GM12878 (cell line): ENCODE data around the gene TAF13. TPM values are rescaled to one million over a fixed set of nuclear protein-coding genes. Genes with fewer than 3 reads are reported as not detected.
"Not testable (repeated sequence)": the region's sequence is repeated elsewhere in the genome, so short reads cannot be mapped to it uniquely, and the experiment has no call there.

ENCODE experiments used
- ATAC-seq: fragments of 200-7000 bp; cut with Tn5 transposase; 3 replicates; pipeline ENCODE4 v1.9.1; 2020; ENCODE audit warnings: mild to moderate bottlenecking, moderate library complexity
- BruUV-seq: library from RNA; stranded (reverse); fragments of 400-500 nt; replicated peaks from 2 replicates; lab custom pipeline; 2021; lab: Mats Ljungman, UMichigan
- CTCF ChIA-PET: fragments of 300-600 bp; sonication (Branson Sonifier 250); formaldehyde crosslinking; extraction: SDS; loops from one replicate; lab custom pipeline; 2021; ENCODE audit warnings: inconsistent platforms; lab: Yijun Ruan, JAX
- POLR2A ChIA-PET: fragments of 350-600 bp; formaldehyde crosslinking; extraction: SDS; loops from one replicate; lab custom pipeline; 2021; ENCODE audit warnings: inconsistent platforms; lab: Charles Lee
- RAD21 ChIA-PET: fragments of 300-600 bp; sonication (Branson Sonifier 250); formaldehyde crosslinking; loops from one replicate; lab custom pipeline; 2023; ENCODE audit warnings: antibody characterized with exemption; ENCODE audit not compliant: unreplicated experiment; lab: Charles Lee
- SMC1A ChIA-PET: fragments of 300-600 bp; sonication (Branson Sonifier 250); formaldehyde crosslinking; loops from one replicate; lab custom pipeline; 2023; ENCODE audit not compliant: unreplicated experiment, uncharacterized antibody; lab: Charles Lee
- DNase-seq: peaks from one replicate; pipeline ENCODE4 v3.0.0-alpha.2; 2011; ENCODE audit warnings: low read depth, low spot score
- FAIRE-seq: peaks from 3 replicates; lab custom pipeline; 2011; peaks lifted over from hg19 to GRCh38; lab: Jason Lieb, UNC
- H2AFZ ChIP-seq: 2 replicates; pipeline ENCODE4 v1.6.0; 2011; ENCODE audit warnings: low read depth, low read length, control low read depth; ENCODE audit not compliant: control insufficient read depth
- H3K27ac ChIP-seq: 2 replicates; pipeline ENCODE4 v1.5.1; 2011; ENCODE audit warnings: control low read depth; ENCODE audit not compliant: control insufficient read depth, insufficient read depth
- H3K27me3 ChIP-seq, 2 experiments: replicated peaks in 1 of 2; 2 replicates each; pipeline versions ENCODE4 v1.6.0 to v1.6.1; 2011; ENCODE audit warnings: low read length in 1 of 2; ENCODE audit not compliant: control insufficient read depth in 2 of 2, insufficient read depth in 2 of 2
- H3K36me3 ChIP-seq, 2 experiments: 2 replicates each; pipeline ENCODE4 v1.5.1; 2011; ENCODE audit warnings: low read length in 1 of 2; ENCODE audit not compliant: control insufficient read depth in 2 of 2, insufficient read depth in 2 of 2
- H3K4me1 ChIP-seq: 2 replicates; pipeline ENCODE4 v1.6.1; 2011; ENCODE audit warnings: mild to moderate bottlenecking, low read length, moderate library complexity, mixed read lengths; ENCODE audit not compliant: control insufficient read depth, insufficient read depth
- H3K4me2 ChIP-seq: 2 replicates; pipeline ENCODE4 v1.6.0; 2011; ENCODE audit warnings: control low read depth; ENCODE audit not compliant: control insufficient read depth, insufficient read depth
- H3K4me3 ChIP-seq: fragments of 200-600 bp; sonication (generic); 2 replicates; pipeline ENCODE4 v1.5.1; 2016
- H3K79me2 ChIP-seq: 2 replicates; pipeline ENCODE4 v1.6.0; 2011; ENCODE audit warnings: low read length; ENCODE audit not compliant: control insufficient read depth, insufficient read depth
- H3K9ac ChIP-seq: 2 replicates; pipeline ENCODE4 v1.8.0; 2011; ENCODE audit warnings: low read length, control low read depth, mixed read lengths; ENCODE audit not compliant: control insufficient read depth, insufficient read depth
- H3K9me3 ChIP-seq: replicated peaks from 3 replicates; pipeline ENCODE4 v1.5.1; 2011; ENCODE audit warnings: mild to moderate bottlenecking, low read length; ENCODE audit not compliant: control insufficient read depth, insufficient read depth
- H4K20me1 ChIP-seq: 2 replicates; pipeline ENCODE4 v1.6.0; 2011; ENCODE audit not compliant: control insufficient read depth, insufficient read depth
- BHLHE40 ChIP-seq, 2 experiments: fragments of 450-650 bp in 1 of 2; IDR thresholded peaks; 2 replicates each; pipeline ENCODE4 v1.6.1; 2011 to 2017; ENCODE audit warnings: low read depth in 2 of 2, borderline replicate concordance in 1 of 2, improper control_type of control experiment in 1 of 2, low read length in 1 of 2, mild to moderate bottlenecking in 1 of 2
- RUNX3 ChIP-seq: IDR thresholded peaks from 2 replicates; pipeline ENCODE4 v1.6.1; 2012; ENCODE audit warnings: low read length, inconsistent platforms
- TAF1 ChIP-seq: IDR thresholded peaks from 2 replicates; pipeline ENCODE4 v1.6.1; 2011; ENCODE audit warnings: mild to moderate bottlenecking, low read depth, low read length, borderline replicate concordance
- TBL1XR1 ChIP-seq: IDR thresholded peaks from 2 replicates; pipeline ENCODE4 v1.6.1; 2012; ENCODE audit warnings: low read depth, low read length, improper control_type of control experiment
- WGBS: methylation state at CpG from one replicate; pipeline ENCODE4 v1.1.6; 2016; ENCODE audit warnings: low lambda C conversion rate; ENCODE audit not compliant: insufficient replicate concordance, insufficient coverage; ENCODE audit errors: missing lambda C conversion rate; 5-methylcytosine and 5-hydroxymethylcytosine counted together
- in situ Hi-C: fragments of 300-500 bp; cut with MboI; formaldehyde crosslinking; loops from 9 replicates; pipeline ENCODE4 v1.14.3; 2018; ENCODE audit warnings: mixed read lengths
- intact Hi-C: fragments of 100-400 bp; cut with micrococcal nuclease; formaldehyde crosslinking; loops from one replicate; pipeline ENCODE4 v1.14.2; 2022; ENCODE audit not compliant: unreplicated experiment
- polyA plus RNA-seq, 11 experiments: library from polyadenylated mRNA; depleted of rRNA in 4 of 11; unstranded in 6 of 11; stranded (reverse) in 5 of 11; fragments of >200 nt; fragmentation: Nextera tagmentation in 4 of 11; fragmentation: Illumina TruSeq in 1 of 11; extraction: Ambion mirVana in 4 of 11; extraction: Trizol in 1 of 11; gene quantifications; 1 replicate in 1 of 11; 2 replicates in 10 of 11; pipeline versions ENCODE4 v1.2.1 to v1.2.3, GENCODE V29; 2011 to 2016; ENCODE audit warnings: inconsistent platforms in 2 of 11, missing spikeins in 2 of 11, low read depth in 1 of 11
- total RNA-seq, 4 experiments: library from RNA; depleted of rRNA in 3 of 4; stranded (reverse); fragments of >200 nt in 3 of 4; fragmentation: Illumina TruSeq in 1 of 4; extraction: Trizol in 1 of 4; gene quantifications; 2 replicates each; pipeline versions ENCODE4 v1.2.1 to v1.2.3, GENCODE V29; 2013 to 2021
- TF ChIP-seq, protein P1 (sequence below): fragments of 450-650 bp; IDR thresholded peaks from 2 replicates; pipeline ENCODE4 v1.6.1; 2018; ENCODE audit warnings: mild to moderate bottlenecking, low read depth, moderate library complexity; ENCODE audit not compliant: partially characterized antibody
- TF ChIP-seq, protein P2 (sequence below): fragments of 450-650 bp; IDR thresholded peaks from 2 replicates; pipeline ENCODE4 v1.6.1; 2016; ENCODE audit warnings: mild to moderate bottlenecking
- TF ChIP-seq, protein P3 (sequence below): fragments of 450-650 bp; formaldehyde crosslinking; IDR thresholded peaks from 2 replicates; pipeline ENCODE4 v1.4.0; 2020; ENCODE audit warnings: mild to moderate bottlenecking, moderate library complexity

TAF13 gene
- total and polyA plus RNA-seq, 10 of the 15 experiments (the other 5 are each of a cell fraction or from before 2014, with no cell fraction given): 8.1 to 30.6 (median 18.0) TPM

DNA sequence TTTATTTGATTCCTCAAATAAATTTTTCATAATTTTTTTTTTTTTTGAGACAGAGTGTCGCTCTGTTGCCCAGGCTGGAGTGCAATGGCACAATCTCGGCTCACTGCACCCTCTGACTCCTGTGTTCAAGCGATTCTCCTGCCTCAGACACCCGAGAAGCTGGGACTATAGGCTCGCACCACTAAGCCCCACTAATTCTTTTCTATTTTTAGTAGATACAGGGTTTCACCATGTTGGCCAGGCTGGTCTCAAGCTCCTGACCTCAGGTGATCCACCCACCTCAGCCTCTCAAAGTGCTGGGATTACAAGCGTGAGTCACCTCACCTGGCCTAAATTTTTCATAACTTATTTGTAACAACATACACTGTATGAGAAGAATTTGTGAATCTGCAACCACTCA is 58.1 kb downstream of the TAF13 start:
- FAIRE-seq, H4K20me1 ChIP-seq, H2AFZ ChIP-seq, H3K79me2 ChIP-seq, ATAC-seq, H3K36me3 ChIP-seq, H3K4me3 ChIP-seq, H3K27ac ChIP-seq, in situ Hi-C loops, intact Hi-C loops, DNase-seq, H3K9ac ChIP-seq, H3K4me2 ChIP-seq, H3K4me1 ChIP-seq, H3K9me3 ChIP-seq, H3K27me3 ChIP-seq, BruUV-seq: not testable (repeated sequence)
- ChIA-PET RAD21 (interaction anchor here (0.9 kb wide), 1 partner anchor 16 kb away, joined by 3 read pairs; no protein-coding TSS in a partner anchor), POLR2A (interaction anchor here (0.7 kb wide), 1 partner anchor 56 kb away, joined by 3 read pairs; no protein-coding TSS in a partner anchor), CTCF (interaction anchor here (0.6 to 1.7 kb wide), 4 partner anchors 9 to 514 kb away, joined by 3 to 5 read pairs (median 4); no protein-coding TSS in a partner anchor), SMC1A (interaction anchor here (0.6 to 1.6 kb wide), 4 partner anchors 11 to 188 kb away, joined by 3 to 4 read pairs (median 4); no protein-coding TSS in a partner anchor)
- WGBS: 97% methylated on average over 6 of the region's 6 CpGs

DNA sequence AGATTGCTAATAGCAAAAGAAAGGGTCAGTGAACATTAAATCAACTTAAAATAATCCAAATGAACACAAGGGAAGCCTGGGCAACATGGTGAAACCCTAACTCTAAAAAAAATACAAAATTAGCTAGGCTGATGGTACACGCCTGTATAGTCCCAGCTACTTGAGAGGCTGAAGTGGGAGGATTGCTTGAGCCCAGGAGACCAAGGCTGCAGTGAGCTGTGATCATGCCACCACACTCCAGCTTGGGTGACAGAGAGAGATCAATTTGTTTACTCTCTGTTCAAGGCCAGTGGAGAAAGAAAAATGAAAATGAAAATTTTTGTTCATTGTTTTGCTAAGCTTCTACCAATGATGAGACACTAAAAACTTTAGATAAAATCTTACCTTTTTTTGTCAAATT is 58.7 kb downstream of the TAF13 start:
- Histone ChIP-seq H3K27ac (no peak overlapping the region), H3K9ac (no peak overlapping the region), H3K9me3 (no peaks in the 10 kb centered on the region; the same call in 2 of the 3 replicates), H4K20me1 (no peaks in the 10 kb centered on the region), H2AFZ (no peak overlapping the region), H3K4me1 (no peaks in the 10 kb centered on the region), H3K36me3 (peaks cover 0 to 9% of the 10 kb centered on the region in 2 experiments; a peak in 2 of 4 replicates), H3K79me2 (no peaks in the 10 kb centered on the region), H3K27me3 (no peaks in the 10 kb centered on the region), H3K4me3 (no peak overlapping the region), H3K4me2 (no peak overlapping the region)
- WGBS: 100% methylated on average over 1 of the region's 1 CpG
- ChIA-PET POLR2A (no interaction called here), CTCF (interaction anchor here (0.6 to 1.7 kb wide), 5 partner anchors 9 to 515 kb away, joined by 3 to 5 read pairs (median 4); no protein-coding TSS in a partner anchor), RAD21 (no interaction called here), SMC1A (interaction anchor here (0.6 to 1.6 kb wide), 5 partner anchors 11 to 407 kb away, joined by 3 to 4 read pairs (median 3); no protein-coding TSS in a partner anchor)
- DNase-seq (no peak), FAIRE-seq (no peak), ATAC-seq (no peak)
- in situ Hi-C loops (no loop called here), intact Hi-C loops (no loop called here)
- TF ChIP-seq, protein P1, sequence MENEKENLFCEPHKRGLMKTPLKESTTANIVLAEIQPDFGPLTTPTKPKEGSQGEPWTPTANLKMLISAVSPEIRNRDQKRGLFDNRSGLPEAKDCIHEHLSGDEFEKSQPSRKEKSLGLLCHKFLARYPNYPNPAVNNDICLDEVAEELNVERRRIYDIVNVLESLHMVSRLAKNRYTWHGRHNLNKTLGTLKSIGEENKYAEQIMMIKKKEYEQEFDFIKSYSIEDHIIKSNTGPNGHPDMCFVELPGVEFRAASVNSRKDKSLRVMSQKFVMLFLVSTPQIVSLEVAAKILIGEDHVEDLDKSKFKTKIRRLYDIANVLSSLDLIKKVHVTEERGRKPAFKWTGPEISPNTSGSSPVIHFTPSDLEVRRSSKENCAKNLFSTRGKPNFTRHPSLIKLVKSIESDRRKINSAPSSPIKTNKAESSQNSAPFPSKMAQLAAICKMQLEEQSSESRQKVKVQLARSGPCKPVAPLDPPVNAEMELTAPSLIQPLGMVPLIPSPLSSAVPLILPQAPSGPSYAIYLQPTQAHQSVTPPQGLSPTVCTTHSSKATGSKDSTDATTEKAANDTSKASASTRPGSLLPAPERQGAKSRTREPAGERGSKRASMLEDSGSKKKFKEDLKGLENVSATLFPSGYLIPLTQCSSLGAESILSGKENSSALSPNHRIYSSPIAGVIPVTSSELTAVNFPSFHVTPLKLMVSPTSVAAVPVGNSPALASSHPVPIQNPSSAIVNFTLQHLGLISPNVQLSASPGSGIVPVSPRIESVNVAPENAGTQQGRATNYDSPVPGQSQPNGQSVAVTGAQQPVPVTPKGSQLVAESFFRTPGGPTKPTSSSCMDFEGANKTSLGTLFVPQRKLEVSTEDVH: no peak
- no peak for TF ChIP-seq RUNX3
- no peak for TF ChIP-seq TBL1XR1
- no peak for TF ChIP-seq TAF1
- TF ChIP-seq BHLHE40 (IDR thresholded peaks at IDR 0.05; ENCODE audit: borderline replicate concordance in 1 of 2, low read depth in 2 of 2, low read length in 1 of 2): no peak
- TF ChIP-seq, protein P2, sequence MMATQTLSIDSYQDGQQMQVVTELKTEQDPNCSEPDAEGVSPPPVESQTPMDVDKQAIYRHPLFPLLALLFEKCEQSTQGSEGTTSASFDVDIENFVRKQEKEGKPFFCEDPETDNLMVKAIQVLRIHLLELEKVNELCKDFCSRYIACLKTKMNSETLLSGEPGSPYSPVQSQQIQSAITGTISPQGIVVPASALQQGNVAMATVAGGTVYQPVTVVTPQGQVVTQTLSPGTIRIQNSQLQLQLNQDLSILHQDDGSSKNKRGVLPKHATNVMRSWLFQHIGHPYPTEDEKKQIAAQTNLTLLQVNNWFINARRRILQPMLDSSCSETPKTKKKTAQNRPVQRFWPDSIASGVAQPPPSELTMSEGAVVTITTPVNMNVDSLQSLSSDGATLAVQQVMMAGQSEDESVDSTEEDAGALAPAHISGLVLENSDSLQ: no peak
- TF ChIP-seq, protein P3, sequence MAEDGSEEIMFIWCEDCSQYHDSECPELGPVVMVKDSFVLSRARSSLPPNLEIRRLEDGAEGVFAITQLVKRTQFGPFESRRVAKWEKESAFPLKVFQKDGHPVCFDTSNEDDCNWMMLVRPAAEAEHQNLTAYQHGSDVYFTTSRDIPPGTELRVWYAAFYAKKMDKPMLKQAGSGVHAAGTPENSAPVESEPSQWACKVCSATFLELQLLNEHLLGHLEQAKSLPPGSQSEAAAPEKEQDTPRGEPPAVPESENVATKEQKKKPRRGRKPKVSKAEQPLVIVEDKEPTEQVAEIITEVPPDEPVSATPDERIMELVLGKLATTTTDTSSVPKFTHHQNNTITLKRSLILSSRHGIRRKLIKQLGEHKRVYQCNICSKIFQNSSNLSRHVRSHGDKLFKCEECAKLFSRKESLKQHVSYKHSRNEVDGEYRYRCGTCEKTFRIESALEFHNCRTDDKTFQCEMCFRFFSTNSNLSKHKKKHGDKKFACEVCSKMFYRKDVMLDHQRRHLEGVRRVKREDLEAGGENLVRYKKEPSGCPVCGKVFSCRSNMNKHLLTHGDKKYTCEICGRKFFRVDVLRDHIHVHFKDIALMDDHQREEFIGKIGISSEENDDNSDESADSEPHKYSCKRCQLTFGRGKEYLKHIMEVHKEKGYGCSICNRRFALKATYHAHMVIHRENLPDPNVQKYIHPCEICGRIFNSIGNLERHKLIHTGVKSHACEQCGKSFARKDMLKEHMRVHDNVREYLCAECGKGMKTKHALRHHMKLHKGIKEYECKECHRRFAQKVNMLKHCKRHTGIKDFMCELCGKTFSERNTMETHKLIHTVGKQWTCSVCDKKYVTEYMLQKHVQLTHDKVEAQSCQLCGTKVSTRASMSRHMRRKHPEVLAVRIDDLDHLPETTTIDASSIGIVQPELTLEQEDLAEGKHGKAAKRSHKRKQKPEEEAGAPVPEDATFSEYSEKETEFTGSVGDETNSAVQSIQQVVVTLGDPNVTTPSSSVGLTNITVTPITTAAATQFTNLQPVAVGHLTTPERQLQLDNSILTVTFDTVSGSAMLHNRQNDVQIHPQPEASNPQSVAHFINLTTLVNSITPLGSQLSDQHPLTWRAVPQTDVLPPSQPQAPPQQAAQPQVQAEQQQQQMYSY: no peak
- BruUV-seq: no TSS peak
